Tongue (tissue), 2 donors: Measurements from ENCODE around the gene MS4A6A. TPM values are rescaled to one million over a fixed set of nuclear protein-coding genes. Genes with fewer than 3 reads are reported as not detected.
"Not testable (repeated sequence)": the region's sequence is repeated elsewhere in the genome, so short reads cannot be mapped to it uniquely, and the experiment has no call there.

Source experiments
- DNase-seq: peaks from one replicate; pipeline ENCODE4 v3.0.0-alpha.2; 2015
- total RNA-seq: library from RNA; depleted of rRNA; stranded (reverse); fragments of >200 nt; gene quantifications from one replicate; pipeline ENCODE4 v1.2.3, GENCODE V29; 2014

MS4A6A gene
- total RNA-seq, 1 donor from 2014 or later, result 24.4 TPM

DNA sequence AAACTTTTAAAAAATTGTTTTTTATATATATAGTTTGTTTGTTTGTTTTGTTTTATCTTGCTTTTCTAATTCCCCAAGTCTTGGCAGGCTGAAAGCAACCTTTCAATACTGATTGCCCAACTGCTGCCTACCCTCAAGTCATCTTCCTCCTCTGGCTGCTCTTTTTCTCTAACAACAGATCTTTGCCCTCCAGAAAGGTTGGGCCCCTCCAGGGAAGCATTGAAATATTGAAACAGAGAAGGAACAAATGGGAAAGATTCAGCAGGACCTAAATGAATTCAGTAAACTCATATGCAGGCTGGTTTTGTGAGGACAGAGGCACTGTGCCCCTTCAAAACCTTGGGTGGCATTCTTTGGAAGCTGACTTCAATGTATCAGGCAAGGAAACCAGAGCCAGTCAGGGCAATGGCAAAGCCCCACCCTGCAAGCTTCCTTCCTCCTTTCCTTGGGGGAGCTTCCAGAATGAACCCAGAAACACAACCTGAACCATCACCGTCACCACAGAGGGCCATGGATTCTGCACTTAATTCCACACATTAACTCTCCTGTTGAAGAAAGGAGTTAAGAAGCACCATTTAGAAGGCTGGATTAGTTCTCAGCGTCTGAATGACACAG is 815 bp upstream of the MS4A6A start:
- DNase-seq, result no peak

DNA sequence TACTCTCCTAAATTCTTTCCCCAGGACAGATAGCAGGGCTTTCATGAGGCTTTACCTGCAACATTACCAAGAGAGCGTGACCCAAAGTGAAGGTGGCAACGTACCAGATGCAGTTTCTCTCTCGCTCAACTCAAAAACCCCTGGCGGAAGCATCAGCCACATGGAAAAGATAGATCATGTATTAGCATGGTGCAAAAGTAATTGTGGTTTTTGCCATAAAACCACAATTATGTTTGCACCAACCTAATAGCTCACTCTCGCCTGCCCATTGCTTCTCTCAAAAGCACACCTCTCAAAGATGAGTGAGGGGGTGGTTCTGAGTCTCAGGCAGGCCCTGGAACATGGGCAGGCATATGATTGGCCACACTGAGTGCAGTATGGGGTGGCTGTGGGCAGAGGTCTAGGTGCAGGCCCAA is 7.0 kb downstream of the MS4A6A start:
- no peak for DNase-seq

DNA sequence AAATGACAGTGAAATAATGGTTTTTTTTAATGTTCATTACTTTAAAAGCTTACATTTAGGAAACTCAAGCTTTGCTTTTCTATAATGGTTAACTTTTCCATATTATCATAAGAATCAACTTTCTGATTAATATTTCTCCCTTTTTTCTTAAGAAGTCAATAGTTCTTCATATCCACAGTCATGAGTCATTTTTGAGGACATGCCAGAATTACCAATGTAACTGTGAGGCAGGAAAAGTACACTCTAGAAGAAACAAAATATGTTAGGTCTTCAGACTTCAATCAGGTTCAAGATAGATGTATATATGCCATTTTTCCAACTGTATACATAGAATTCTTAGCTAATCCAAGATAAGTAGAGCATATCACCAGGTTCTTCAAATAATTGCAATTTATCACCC is 10.9 kb downstream of the MS4A6A start:
- no peak for DNase-seq

DNA sequence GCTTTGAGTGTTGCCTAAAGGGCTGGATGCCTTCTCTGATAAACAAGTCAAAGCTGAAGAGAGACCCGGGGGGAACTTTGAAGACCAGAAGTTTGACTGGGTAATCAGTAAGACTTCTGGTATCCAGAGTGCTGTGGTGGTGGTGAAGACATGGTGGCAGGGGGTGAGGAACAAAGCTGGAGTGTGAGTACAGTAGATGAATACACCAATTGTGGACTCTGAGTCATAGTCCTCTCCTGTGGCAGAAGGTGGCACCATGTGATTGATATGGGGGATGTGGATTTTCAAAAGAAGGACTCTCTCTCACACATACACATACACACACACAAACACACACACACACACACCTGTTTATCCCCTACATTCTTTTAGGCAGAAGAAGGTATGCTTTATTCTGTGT is 12.3 kb downstream of the MS4A6A start:
- DNase-seq, result no peak

DNA sequence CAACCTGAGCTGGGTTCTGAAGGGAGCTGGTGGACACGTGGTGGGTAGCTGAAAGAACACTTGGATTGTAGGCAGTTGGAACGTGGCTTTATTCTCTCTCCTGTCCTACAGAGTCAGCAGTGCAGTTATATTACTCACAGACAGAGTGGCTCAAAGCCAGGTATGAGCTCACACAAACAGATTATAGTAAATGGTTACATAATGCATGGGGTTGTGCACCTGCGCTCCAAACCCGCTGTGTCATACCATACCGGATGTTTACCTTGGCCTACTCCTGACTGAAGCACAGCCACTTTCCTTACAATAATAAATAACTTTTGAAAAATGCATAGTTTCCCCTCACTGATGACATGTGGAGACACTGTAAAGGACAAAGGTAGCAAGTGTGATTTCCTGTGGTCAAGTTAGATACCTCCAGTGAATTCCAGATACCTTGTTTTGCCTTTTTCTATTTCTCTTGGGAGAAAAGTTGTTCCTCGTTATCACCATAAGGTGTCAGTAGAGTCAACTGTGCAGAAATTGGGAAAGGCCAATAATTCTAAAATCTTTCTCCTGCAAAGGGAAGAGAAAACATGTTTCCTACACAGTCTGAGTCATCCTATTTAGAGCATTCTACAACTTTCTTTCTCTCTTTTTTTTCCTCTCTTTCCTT is 13.5 kb downstream of the MS4A6A start:
- DNase-seq, result peak; percentile 19

DNA sequence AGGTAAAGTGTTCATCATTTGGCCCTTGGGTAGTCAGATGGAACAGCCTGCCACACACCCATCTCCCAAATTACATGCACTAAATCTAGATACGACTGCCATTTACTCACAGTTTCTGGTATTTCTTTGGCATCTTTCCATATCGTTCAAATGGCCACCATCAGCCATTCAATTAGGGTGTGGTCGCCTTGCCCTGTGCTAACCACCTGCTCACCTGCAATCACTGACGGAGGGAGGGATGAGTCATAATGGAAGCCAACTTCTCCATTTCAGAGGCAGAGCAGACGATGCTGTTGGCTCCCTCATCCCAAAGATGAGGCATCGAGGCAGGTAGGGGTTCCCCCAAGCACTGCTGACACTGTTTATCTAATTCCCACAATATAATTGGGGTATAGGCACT is 14.6 kb downstream of the MS4A6A start:
- DNase-seq, result no peak

DNA sequence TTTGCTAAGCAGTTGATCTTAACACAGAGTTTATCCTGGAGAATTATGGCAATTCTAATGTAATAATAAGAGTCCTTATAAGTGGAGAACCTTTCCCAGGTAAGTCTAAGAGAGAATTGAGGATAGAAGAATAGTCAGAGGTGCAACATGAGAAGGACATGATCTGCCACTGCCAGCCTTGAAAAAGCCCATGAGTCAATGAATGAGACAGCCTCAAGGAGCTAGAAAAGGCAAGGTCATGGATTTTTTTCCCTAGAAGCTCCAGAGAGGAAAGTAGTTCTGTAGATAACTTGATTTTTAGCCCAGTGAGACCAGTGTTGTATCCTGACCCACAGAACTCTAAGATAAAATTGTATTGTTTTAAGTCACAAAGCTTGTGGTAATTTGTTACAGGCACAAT is 16.9 kb downstream of the MS4A6A start:
- DNase-seq, result no peak

DNA sequence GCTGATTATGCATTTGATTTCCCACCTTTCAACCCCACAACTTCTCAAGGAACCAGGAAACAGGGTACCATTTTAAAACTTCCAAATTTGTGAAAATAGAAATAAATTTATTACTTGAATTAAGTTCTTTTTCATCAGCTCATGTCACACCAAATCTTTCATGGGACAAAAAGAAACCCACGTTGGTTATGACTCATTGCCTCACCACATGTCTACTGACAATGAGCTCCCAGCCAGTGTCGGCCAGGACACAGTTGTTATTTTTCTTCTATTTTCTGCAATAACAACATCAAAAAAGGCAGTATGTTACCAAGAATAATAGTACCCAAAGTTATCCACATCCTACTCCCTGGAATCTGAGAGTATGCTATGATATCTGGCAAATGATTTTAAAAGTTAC is 17.3 kb downstream of the MS4A6A start:
- DNase-seq, result no peak

DNA sequence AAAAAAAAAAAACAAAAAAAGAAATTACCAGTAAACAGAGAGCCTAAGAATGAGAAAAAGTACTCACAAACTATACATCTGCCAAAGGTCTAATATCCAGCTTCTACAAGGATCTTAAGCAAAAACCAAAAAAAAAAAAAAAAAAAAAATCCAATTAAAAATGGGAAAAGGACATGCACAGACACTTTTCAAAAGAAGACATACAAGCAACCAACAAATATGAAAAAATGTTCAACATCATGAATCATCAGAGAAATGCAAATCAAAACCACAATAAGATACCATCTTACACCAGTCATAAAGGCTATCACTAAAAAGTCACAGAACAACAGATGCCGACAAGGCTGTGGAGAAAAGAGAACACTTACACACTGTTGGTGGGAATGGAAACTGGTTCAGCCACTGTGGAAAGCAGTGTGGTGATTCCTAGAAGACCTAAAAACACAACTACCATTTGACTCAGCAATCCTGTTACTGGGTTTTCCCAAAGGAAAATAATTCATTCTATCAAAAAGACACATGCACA is 18.3 kb downstream of the MS4A6A start:
- DNase-seq, result no peak

DNA sequence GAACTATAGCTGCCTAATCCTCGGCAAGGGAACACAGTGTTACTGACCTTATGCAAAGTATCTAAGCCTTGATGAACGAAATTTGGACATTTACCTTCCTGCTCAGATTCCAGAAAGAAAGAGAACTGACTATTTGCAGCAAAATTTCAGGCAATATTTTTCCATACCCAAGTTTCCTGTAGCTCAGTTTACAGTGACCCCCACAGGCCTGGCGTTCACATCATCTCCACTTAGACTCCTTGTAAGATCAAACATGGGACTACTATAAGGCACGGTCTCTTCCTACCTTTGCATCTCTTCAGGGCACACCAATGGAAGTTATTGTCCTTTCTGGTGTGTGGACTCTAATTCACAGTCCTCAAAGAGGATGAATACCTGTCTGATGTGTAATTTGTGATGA is 21.1 kb downstream of the MS4A6A start:
- no peak for DNase-seq

DNA sequence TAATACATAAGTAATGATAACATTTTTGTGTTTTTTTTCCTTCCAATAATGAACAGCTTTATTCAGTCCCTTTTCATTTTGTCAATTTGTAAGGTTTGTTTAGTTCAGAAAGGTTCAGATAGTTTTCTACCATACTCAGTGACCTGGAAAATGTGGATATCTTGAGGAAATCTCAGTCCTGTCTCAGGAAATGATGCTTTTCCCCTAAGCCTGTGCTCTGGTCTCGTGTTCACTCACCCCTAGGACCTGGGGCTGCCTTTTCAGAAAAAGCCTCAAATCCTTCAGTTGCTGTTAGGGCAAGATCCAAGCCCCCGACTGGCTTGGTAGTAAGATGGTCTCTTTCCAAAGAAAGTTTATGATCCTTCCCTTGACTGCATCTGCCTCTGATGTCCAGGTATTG is 21.8 kb downstream of the MS4A6A start:
- no peak for DNase-seq

DNA sequence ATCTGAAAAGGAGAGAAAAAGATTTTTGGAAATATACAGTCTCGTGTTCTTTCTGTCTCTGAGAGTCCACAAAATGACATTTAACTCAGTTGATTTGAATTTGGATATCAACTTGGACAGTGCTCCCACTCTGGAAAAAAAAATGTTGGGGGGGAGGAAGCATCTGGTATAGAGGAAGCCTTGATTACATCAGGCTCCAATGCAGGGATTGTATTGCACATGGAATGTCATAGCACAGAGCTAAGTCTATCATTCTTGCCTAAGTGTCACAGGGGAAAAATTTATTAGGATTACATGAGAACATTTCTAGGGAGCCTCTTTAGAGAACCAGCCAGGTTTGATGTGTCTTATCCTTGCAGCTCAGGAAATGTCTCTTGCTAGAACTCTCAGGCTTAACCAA is 23.0 kb downstream of the MS4A6A start:
- DNase-seq, result no peak

DNA sequence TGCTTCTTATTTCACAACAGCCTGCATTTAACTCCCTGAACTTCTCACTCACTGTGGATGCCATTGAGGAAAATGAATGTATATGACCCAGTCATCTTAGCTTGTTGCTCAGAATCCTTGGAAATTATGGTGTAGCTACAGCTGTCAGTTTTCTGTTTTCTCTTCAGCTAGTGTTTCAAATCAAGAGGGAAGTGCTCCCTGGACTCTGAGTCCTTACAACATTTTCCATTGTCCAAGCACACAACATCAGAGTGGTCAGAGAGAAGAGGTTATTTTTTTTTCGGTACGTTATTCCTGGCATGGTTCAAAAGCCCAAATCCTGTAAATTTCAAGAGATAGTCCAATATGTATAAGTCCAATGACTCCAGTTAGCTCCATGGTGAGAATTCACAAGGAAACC is 23.6 kb downstream of the MS4A6A start:
- DNase-seq, result no peak

DNA sequence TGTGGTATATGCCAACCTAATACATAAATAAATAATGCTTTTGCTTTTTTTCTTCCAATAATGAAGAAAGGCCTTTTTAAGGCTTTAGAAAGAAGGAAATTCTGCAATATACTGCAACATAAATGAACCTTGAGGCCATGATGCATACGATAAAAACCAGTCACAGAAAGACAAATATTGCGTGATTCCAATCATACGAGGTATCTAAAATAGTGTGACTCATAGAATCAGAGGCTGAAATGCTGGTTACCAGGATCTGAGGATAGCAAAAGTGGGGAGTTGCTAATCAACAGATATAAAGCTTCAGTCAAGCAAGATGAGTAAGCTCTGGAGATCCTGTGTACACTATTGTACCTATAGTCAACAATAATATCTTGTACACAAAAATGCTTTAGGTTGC is 24.2 kb downstream of the MS4A6A start:
- DNase-seq, result no peak

DNA sequence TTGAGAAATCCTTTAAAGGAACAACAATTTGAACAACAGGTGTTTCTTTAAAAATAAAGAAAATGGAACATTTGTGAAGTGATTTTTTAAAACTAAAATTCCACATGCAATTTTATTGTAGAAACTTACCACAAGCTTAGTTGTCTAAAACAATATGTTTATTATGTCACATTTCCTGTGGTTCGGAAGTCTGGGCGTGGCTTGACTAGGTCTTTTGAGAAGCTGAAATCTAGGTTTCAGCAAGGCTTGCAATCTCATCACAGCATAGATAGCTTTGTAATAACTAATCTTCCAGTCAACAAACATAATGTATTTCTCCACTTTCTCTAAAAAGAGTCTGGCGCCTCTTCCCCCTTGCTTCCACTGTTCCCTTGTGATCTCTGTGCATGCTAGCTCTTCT is 27.0 kb downstream of the MS4A6A start:
- DNase-seq, result no peak

DNA sequence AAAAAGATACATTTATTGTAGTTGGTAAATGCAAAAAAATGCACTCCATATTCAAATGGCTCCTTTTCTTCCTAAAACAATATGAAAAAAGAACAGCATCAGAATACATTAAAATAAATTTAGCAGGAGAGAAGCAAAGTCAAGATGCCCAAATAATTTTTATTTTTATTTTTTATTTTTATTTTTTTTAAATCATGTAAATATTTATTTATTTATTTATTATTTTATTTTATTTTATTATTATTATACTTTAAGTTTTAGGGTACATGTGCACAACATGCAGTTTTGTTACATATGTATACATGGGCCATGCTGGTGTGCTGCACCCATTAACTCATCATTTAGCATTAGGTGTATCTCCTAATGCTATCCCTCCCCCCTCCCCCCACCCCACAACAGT is 30.2 kb downstream of the MS4A6A start:
- not testable (repeated sequence) for DNase-seq

DNA sequence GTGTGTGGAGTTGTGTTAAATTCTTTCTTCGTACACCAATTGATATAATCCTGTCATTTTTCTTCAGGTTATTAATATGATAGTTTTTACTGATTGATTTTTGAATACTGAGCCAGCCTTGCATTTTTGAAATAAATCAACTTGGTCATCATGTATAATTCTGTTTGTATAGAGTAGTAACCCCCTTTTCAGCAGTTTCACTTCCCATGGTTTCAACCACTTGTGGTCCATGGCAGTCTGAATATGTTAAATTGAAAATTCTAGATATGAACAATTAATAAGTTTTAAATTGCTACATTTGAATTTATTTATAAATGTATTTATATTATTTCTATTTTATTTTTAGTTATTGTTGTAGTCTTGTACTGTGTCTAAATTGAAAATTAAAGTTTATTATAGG is 32.6 kb downstream of the MS4A6A start:
- DNase-seq, result no peak

DNA sequence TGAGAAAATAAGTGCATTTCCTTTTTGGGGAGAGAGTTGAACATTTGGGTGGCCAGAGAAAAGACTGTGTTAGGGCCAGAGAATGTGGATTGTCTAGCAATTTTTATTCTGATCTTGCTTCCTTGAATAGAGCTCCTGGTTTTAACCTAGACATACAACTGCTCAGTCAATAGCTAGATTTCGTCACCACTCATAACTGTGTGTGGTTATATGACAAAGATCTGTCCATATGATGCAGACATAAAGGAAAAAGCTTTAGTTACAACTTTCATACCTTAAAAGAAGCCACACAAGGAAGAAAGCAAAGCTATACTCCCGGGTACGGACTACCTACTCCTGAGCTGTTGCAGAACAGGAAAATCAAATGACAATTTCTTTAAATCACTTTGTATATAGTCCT is 37.2 kb downstream of the MS4A6A start:
- DNase-seq, result no peak

DNA sequence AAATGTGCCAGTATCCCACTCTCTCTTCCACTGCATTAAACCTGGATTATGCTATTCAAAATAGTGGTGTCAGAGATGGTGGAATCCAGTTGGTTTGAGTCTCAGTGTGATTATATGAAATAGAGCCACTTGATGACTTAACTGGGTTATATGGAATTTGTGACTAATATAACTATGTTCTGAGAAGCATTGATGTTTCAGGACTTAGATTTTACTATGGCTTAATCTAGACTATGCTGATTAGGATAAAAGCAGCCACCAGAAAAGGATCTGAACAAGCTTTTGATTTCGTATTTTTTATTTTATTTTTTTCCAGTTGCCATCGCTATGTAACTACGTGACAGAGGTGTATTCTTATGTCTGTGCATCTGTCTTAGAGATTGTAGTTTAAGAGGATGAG is 39.1 kb downstream of the MS4A6A start:
- no peak for DNase-seq

DNA sequence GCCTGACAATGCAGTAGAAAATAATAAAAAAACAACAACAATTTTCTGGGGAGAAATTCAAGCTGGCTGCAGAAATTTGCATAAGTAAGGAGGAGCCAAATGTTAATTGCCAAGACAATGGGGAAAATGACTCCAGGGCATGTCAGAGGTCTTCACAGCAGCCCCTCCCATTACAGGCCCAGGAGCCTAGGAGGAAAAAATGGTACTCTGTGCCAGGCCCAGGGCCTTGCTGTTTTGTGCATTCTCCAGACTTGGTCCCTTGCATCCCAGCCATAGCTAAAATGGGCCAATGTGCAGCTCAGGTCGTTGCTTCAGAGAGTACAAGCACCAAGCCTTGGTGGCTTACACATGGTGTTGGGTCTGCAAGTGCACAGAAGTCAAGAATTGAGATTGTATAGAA is 49.0 kb downstream of the MS4A6A start:
- no peak for DNase-seq

DNA sequence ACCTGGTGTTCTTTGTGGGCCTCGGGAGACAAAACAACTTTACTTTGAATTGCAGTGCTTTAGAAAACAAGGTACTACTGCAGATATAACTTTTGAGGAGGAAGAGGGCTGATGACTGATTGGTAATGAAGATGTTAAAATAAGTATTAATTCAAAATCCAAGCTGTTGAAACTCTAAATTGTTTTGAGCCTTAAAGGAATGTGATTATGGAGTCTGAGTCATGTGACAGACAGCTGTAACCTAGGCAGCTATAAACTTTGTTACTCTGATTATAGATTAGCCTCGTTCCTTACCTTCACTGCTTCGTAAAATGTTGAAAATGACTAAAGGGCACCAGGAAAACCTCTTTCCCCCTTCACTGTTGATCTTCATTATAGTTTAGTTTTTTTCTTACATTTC is 51.0 kb downstream of the MS4A6A start:
- DNase-seq, result no peak

DNA sequence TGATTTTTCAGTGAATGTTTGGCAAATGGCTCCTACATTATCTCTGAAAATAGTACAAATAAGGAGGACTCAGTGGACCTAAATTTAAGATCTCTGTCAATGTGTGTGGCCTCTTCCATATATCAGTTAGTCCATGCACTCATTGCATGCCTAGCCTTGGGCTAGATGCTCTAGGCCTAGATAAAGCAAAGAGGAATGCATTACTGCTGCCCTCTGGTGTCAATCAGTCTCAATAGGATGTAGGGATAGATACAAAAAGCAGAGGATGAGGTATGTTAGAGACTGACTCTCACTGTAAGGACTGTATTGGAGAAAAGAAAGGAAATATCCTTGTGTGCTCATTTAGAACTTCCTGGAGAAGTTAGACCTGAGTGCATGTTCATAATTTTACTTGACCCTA is 52.4 kb downstream of the MS4A6A start:
- peak; percentile 22 for DNase-seq

DNA sequence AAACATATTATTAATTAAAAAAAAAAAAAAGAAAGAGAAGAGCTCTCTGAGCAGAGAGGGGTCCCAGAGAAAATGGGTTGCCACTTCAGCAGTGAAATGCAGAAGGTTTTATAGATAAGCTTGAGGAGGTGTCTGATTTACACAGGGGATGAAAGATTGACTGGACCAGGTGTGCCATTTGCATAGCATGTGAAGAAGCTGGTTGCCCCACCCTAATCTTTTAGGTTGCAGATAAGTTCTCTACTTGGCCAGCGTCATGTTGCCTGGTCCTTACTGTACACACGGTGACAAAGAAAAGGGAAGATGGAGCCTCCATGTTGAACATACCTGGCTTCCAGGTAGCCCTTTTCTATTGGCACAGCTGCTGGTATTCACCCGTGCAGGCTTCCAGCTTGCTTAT is 53.0 kb downstream of the MS4A6A start:
- no peak for DNase-seq

DNA sequence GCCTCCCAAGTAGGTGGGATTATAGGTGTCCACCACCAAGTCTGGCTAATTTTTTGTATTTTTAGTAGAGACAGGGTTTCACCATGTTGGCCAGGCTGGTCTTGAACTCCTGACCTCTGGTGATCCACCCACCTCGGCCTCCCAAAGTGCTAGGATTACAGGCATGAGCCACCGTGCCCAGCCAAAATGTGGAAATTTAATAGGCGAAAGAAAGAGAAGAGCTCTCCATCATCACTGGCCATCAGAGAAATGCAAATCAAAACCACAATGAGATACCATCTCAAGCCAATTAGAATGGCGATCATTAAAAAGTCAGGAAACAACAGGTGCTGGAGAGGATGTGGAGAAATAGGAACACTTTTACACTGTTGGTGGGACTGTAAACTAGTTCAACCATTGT is 54.0 kb downstream of the MS4A6A start:
- DNase-seq, result not testable (repeated sequence)
